GM12891 (cell line): Measurements from ENCODE around the gene UBE2M.
"Not testable (repeated sequence)": the region's sequence is repeated elsewhere in the genome, so short reads cannot be mapped to it uniquely, and the experiment has no call there.

Source experiments
- DNase-seq: peaks from one replicate; pipeline ENCODE4 v3.0.0; 2011; ENCODE audit warnings: low spot score; ENCODE audit not compliant: insufficient read length
- FAIRE-seq: peaks from 2 replicates; lab custom pipeline; 2011; peaks lifted over from hg19 to GRCh38; lab: Jason Lieb, UNC
- PAX5 ChIP-seq: IDR thresholded peaks from 2 replicates; pipeline ENCODE4 v1.6.1; 2011; ENCODE audit warnings: low read length, moderate library complexity, mild to moderate bottlenecking; ENCODE audit not compliant: insufficient read depth, severe bottlenecking
- POLR2A ChIP-seq: IDR thresholded peaks from 2 replicates; pipeline ENCODE4 v1.6.1; 2011; ENCODE audit warnings: low read depth, low read length, control low read depth
- POLR2AphosphoS5 ChIP-seq: IDR thresholded peaks from 2 replicates; pipeline ENCODE4 v1.6.1; 2011; ENCODE audit warnings: low read depth, low read length, control low read depth
- POU2F2 ChIP-seq: IDR thresholded peaks from 2 replicates; pipeline ENCODE4 v1.6.1; 2011; ENCODE audit warnings: low read depth, mild to moderate bottlenecking, control low read depth, low read length, moderate library complexity
- SPI1 ChIP-seq: IDR thresholded peaks from 2 replicates; pipeline ENCODE4 v1.6.1; 2011; ENCODE audit warnings: low read depth, low read length, control low read depth
- TAF1 ChIP-seq: IDR thresholded peaks from 2 replicates; pipeline ENCODE4 v1.6.1; 2011; ENCODE audit warnings: low read depth, low read length, control low read depth

Gene UBE2M

GRCh38 chr19:58549664-58550361, 8.6 kb downstream of the UBE2M start:
- DNase-seq (no peak), FAIRE-seq (no peak)
- TF ChIP-seq PAX5 (no peak), TAF1 (no peak), POU2F2 (no peak), POLR2AphosphoS5 (no peak; the same call in 1 of the 2 replicates), POLR2A (no peak), SPI1 (no peak)

DNA sequence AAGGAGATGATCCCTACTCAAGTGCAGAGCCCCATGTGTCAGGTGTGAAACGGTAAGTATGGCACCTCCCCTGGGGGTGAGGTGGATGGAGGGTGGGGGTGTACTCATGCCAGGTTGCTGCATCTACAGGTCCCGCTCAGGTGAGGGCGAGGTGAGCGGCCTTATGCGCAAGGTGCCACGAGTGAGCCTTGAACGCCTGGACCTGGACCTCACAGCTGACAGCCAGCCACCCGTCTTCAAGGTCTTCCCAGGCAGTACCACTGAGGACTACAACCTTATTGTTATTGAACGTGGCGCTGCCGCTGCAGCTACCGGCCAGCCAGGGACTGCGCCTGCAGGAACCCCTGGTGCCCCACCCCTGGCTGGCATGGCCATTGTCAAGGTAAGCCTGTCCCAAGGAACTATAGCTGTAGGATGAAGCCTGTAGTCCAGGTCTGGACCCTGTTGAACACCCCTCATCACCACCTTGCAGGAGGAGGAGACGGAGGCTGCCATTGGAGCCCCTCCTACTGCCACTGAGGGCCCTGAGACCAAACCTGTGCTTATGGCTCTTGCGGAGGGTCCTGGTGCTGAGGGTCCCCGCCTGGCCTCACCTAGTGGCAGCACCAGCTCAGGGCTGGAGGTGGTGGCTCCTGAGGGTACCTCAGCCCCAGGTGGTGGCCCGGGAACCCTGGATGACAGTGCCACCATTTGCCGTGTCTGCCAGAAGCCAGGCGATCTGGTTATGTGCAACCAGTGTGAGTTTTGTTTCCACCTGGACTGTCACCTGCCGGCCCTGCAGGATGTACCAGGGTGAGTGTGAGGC, 9.3 kb downstream of the UBE2M start:
- TF ChIP-seq TAF1 (no peak), POU2F2 (no peak), POLR2A (no peak), SPI1 (no peak), POLR2AphosphoS5 (no peak; the same call in 1 of the 2 replicates), PAX5 (no peak)
- DNase-seq (no peak), FAIRE-seq (no peak)

DNA sequence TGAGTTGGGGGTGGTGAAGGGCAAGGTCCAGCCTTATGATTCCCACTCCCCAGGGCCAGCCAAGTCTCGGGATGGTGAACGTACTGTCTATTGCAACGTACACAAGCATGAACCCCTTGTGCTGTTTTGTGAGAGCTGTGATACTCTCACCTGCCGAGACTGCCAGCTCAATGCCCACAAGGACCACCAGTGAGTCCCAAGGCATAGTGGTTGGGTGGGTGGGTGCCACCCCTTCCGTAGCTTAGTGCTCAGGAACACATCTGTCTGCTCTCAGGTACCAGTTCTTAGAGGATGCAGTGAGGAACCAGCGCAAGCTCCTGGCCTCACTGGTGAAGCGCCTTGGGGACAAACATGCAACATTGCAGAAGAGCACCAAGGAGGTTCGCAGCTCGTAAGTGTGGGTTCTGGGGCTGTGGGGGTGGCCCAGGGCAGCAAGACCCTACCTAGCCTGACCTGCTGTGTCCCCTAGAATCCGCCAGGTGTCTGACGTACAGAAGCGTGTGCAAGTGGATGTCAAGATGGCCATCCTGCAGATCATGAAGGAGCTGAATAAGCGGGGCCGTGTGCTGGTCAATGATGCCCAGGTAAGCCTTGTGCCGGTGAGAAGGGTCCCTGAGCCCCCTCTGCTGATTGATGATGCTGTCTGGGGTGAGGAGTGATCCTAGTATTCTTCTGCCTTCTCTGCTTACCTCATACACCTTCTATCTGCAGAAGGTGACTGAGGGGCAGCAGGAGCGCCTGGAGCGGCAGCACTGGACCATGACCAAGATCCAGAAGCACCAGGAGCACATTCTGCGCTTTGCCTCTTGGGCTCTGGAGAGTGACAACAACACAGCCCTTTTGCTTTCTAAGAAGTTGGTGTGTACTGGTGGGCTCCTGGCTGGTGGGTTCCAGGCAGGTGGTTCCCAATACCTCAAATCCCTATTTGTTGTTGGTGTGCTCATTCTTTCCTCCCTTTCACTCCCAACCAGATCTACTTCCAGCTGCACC, 10.8 kb downstream of the UBE2M start:
- TF ChIP-seq POLR2AphosphoS5 (peak; percentile 58), POU2F2 (no peak)
- DNase-seq = no peak
- no peak for FAIRE-seq

GRCh38 chr19:58546019-58546530, 12.3 kb downstream of the UBE2M start:
- DNase-seq (no peak), FAIRE-seq (no peak)
- TF ChIP-seq SPI1 = no peak
- TF ChIP-seq TAF1 = no peak
- no peak for TF ChIP-seq POU2F2
- no peak for TF ChIP-seq POLR2A
- TF ChIP-seq POLR2AphosphoS5 = no peak
- no peak for TF ChIP-seq PAX5

DNA sequence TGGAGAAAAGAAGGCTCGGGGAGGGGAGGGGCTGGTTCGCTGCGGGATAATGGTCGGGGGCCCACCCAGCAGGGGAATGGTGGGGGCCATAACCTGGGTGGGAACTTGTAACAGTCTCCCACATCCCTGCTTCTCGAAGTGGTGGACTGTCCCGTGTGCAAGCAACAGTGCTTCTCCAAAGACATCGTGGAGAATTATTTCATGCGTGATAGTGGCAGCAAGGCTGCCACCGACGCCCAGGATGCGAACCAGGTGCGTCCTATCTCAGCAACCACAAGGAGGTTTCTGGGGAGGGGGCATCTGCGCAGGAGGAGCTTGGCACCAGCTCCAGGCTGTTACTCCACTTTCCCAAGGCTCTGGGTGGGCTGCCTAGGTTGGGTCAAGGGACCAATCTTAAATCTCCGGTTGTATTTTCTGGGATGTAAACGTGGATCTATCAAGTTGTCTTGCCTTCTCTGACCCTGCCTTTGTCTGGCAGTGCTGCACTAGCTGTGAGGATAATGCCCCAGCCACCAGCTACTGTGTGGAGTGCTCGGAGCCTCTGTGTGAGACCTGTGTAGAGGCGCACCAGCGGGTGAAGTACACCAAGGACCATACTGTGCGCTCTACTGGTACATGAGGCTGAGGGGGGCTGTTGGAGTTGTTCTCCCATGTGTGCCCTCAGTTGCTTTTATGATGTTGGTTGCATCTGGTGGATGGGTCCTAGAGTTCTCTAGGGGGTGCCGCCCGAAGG, 13.0 kb downstream of the UBE2M start:
- TF ChIP-seq POU2F2 (no peak), POLR2AphosphoS5 (no peak), TAF1 (no peak), PAX5 (no peak), SPI1 (no peak), POLR2A (0 out of 2 replicates have a peak, but pooled peaks have one; percentile 19)
- no peak for FAIRE-seq
- no peak for DNase-seq

DNA sequence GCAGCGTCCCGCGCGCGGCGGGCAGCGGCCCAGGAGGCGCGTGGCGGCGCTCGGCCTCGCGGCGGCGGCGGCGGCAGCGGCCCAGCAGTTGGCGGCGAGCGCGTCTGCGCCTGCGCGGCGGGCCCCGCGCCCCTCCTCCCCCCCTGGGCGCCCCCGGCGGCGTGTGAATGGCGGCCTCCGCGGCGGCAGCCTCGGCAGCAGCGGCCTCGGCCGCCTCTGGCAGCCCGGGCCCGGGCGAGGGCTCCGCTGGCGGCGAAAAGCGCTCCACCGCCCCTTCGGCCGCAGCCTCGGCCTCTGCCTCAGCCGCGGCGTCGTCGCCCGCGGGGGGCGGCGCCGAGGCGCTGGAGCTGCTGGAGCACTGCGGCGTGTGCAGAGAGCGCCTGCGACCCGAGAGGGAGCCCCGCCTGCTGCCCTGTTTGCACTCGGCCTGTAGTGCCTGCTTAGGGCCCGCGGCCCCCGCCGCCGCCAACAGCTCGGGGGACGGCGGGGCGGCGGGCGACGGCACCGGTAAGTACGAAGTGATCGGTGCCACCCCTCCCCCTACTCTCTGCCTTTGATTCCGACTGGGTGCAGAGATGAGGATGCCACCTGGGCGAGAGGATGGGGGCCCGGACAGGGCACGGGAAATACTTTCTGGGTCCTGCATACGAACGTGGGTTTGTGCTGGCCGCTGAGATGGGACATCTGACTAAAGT, 13.7 kb downstream of the UBE2M start:
- DNase-seq (peak; percentile 95), FAIRE-seq (no peak)

GRCh38 chr19:58543826-58544590, 14.4 kb downstream of the UBE2M start, which contains the start of gene TRIM28:
Gene TRIM28 (plus strand): TSS chr19:58544064. CDS start chr19:58544758, 694 bp downstream.
- DNase-seq (peak; percentile 99), FAIRE-seq (peak; percentile 97)
- TF ChIP-seq PAX5 (no peak), TAF1 (peak; percentile 85), POLR2AphosphoS5 (peak; percentile 95), POU2F2 (peak; percentile 78), POLR2A (peak; percentile 80), SPI1 (no peak)

More for the DNA sequence above, 13.7 kb downstream of the UBE2M start:
- no peak for TF ChIP-seq TAF1
- no peak for TF ChIP-seq PAX5
- TF ChIP-seq POLR2A = no peak; the same call in 1 of the 2 replicates
- no peak for TF ChIP-seq POU2F2
- no peak for TF ChIP-seq POLR2AphosphoS5
- TF ChIP-seq SPI1 = no peak

GRCh38 chr19:58542641-58543372, 15.6 kb downstream of the UBE2M start:
- not testable (repeated sequence) for DNase-seq, FAIRE-seq

DNA sequence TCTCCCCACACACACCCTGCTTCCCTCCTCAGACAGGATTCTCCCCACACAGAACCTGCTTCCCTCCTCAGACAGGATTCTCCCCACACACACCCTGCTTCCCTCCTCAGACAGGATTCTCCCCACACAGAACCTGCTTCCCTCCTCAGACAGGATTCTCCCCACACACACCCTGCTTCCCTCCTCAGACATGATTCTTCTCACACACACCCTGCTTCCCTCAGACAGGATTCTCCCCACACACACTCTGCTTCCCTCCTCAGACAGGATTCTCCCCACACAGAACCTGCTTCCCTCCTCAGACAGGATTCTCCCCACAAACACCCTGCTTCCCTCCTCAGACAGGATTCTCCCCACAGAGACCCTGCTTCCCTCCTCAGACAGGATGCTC, 19.2 kb downstream of the UBE2M start:
- not testable (repeated sequence) for FAIRE-seq, DNase-seq
